ENCODE data around the gene PRTN3. TPM values are rescaled to one million over a fixed set of nuclear protein-coding genes. Genes with fewer than 3 reads are reported as not detected.

Gene PRTN3
- total and polyA plus RNA-seq, 2 experiments from 2014 or later, result 0.44 to 0.60 TPM

- Histone ChIP-seq H3K36me3 (no peaks in the 10 kb centered on the region), H3K9me3 (ENCODE audit: low read depth) (no peaks in the 10 kb centered on the region), H3K27me3 (no peaks in the 10 kb centered on the region), H3K4me1 (ENCODE audit: low read depth) (no peaks in the 10 kb centered on the region), H3K4me3 (peak overlapping the region; percentile 97), H3K27ac (peak overlapping the region; percentile 45)
- peak in 1 of 2 donors; percentile 69 for DNase-seq (ENCODE audit: low read depth in 1 of 2, low spot score in 1 of 2)
- no peak for TF ChIP-seq CTCF (IDR thresholded peaks at IDR 0.05; ENCODE audit: low read depth, low read length)
These were observed 19.5 kb upstream of the PRTN3 start for GRCh38 chr19:821231-821824.

GRCh38 chr19:821825-822503 lies 18.8 kb upstream of the PRTN3 start, which contains the start of gene PLPPR3:
Gene PLPPR3, minus strand, starts transcription at chr19:821955. Its CDS starts 396 bp downstream, at chr19:821559.
- no peak for TF ChIP-seq CTCF (IDR thresholded peaks at IDR 0.05; ENCODE audit: low read depth, low read length)
- Histone ChIP-seq H3K4me3 (peak within 1 kb of the TSS; percentile 97), H3K9me3 (ENCODE audit: low read depth) (no peaks in the 10 kb centered on the region), H3K27me3 (no peaks in the 10 kb centered on the region), H3K4me1 (ENCODE audit: low read depth) (no peaks in the 10 kb centered on the region), H3K36me3 (no peaks in the 10 kb centered on the region), H3K27ac (peak within 1 kb of the TSS; percentile 45)
- DNase-seq (ENCODE audit: low read depth in 1 of 2, low spot score in 1 of 2), result peak in 1 of 2 donors; percentile 71

GRCh38 chr19:823565-824121 lies 17.2 kb upstream of the PRTN3 start:
- no peaks in the 10 kb centered on the region for H3K9me3 ChIP-seq (ENCODE audit: low read depth)
- no peak overlapping the region for H3K27ac ChIP-seq

GRCh38 chr19:824885-825284 lies 15.9 kb upstream of the PRTN3 start:
- H3K36me3 ChIP-seq, result no peaks in the 10 kb centered on the region
- no peak for TF ChIP-seq CTCF (IDR thresholded peaks at IDR 0.05; ENCODE audit: low read depth, low read length)
- H3K4me3 ChIP-seq, result no peak overlapping the region
- H3K4me1 ChIP-seq (ENCODE audit: low read depth), result no peaks in the 10 kb centered on the region
- no peaks in the 10 kb centered on the region for H3K9me3 ChIP-seq (ENCODE audit: low read depth)
- no peak for DNase-seq (ENCODE audit: low read depth in 1 of 2, low spot score in 1 of 2)
- no peaks in the 10 kb centered on the region for H3K27me3 ChIP-seq
- H3K27ac ChIP-seq, result no peak overlapping the region

More at GRCh38 chr19:823565-824121, 17.2 kb upstream of the PRTN3 start:
- peak in 1 of 2 donors; percentile 55 for DNase-seq (ENCODE audit: low read depth in 1 of 2, low spot score in 1 of 2)
- no peaks in the 10 kb centered on the region for H3K36me3 ChIP-seq
- TF ChIP-seq CTCF (IDR thresholded peaks at IDR 0.05; ENCODE audit: low read depth, low read length), result no peak
- H3K27me3 ChIP-seq, result no peaks in the 10 kb centered on the region
- no peak overlapping the region for H3K4me3 ChIP-seq
- H3K4me1 ChIP-seq (ENCODE audit: low read depth), result no peaks in the 10 kb centered on the region

GRCh38 chr19:825897-826644 lies 14.7 kb upstream of the PRTN3 start:
- H3K4me3 ChIP-seq, result no peak overlapping the region
- H3K9me3 ChIP-seq (ENCODE audit: low read depth), result no peaks in the 10 kb centered on the region
- H3K27ac ChIP-seq, result no peak overlapping the region
- H3K27me3 ChIP-seq, result no peaks in the 10 kb centered on the region
- no peak for TF ChIP-seq CTCF (IDR thresholded peaks at IDR 0.05; ENCODE audit: low read depth, low read length)
- H3K4me1 ChIP-seq (ENCODE audit: low read depth), result no peaks in the 10 kb centered on the region
- H3K36me3 ChIP-seq, result no peaks in the 10 kb centered on the region
- DNase-seq (ENCODE audit: low read depth in 1 of 2, low spot score in 1 of 2), result no peak
